GM23338 (cell line): ENCODE data around the gene TOR1B. TPM values are rescaled to one million over a fixed set of nuclear protein-coding genes. Genes with fewer than 3 reads are reported as not detected.

Experiments used
- ATAC-seq: fragments of 200-7000 bp; cut with Tn5 transposase; 3 replicates; pipeline ENCODE4 v1.9.1; 2020
- DNase-seq: peaks from one replicate; pipeline ENCODE4 v3.0.0-alpha.2; 2015; ENCODE audit warnings: low spot score
- H2AFZ ChIP-seq: fragments of 200-600 bp; sonication (generic); 2 replicates; pipeline ENCODE4 v1.8.0; 2016; ENCODE audit warnings: antibody characterized with exemption, mild to moderate bottlenecking, moderate library complexity
- H3F3A ChIP-seq: fragments of 200-600 bp; sonication (generic); replicated peaks from 2 replicates; pipeline ENCODE4 v1.8.0; 2017; ENCODE audit warnings: antibody characterized with exemption, mixed run types, low read depth
- H3K27ac ChIP-seq: fragments of 200-600 bp; sonication (generic); 2 replicates; pipeline ENCODE4 v1.6.1; 2016; ENCODE audit warnings: low read depth
- H3K27me3 ChIP-seq: fragments of 200-600 bp; sonication (generic); 2 replicates; pipeline ENCODE4 v1.8.0; 2016; ENCODE audit warnings: mild to moderate bottlenecking, mixed run types, moderate library complexity; ENCODE audit not compliant: insufficient read depth
- H3K36me3 ChIP-seq: fragments of 200-600 bp; sonication (generic); 2 replicates; pipeline ENCODE4 v1.8.0; 2016; ENCODE audit warnings: mild to moderate bottlenecking; ENCODE audit not compliant: insufficient read depth
- H3K4me1 ChIP-seq: fragments of 200-600 bp; sonication (generic); 2 replicates; pipeline ENCODE4 v1.8.0; 2016; ENCODE audit warnings: mild to moderate bottlenecking, moderate library complexity; ENCODE audit not compliant: insufficient read depth
- H3K4me2 ChIP-seq: fragments of 200-600 bp; sonication (generic); 2 replicates; pipeline ENCODE4 v1.7.1; 2017; ENCODE audit warnings: mixed run types
- H3K4me3 ChIP-seq: fragments of 200-600 bp; sonication (generic); 2 replicates; pipeline ENCODE4 v1.6.1; 2016; ENCODE audit warnings: mixed run types
- H3K79me2 ChIP-seq: fragments of 200-600 bp; sonication (generic); replicated peaks from 2 replicates; pipeline ENCODE4 v1.8.0; 2017; ENCODE audit warnings: mild to moderate bottlenecking; ENCODE audit not compliant: insufficient read depth
- H3K9me2 ChIP-seq: fragments of 200-600 bp; sonication (generic); 2 replicates; pipeline ENCODE4 v1.8.0; 2017; ENCODE audit not compliant: insufficient read depth
- H4K20me1 ChIP-seq: fragments of 200-600 bp; sonication (generic); replicated peaks from 2 replicates; pipeline ENCODE4 v1.8.0; 2017; ENCODE audit warnings: mild to moderate bottlenecking; ENCODE audit not compliant: insufficient read depth
- H3K27ac Mint-ChIP-seq: 2 replicates; pipeline ENCODE4 v1.8.0; 2020; ENCODE audit warnings: inconsistent platforms, mild to moderate bottlenecking, moderate library complexity, mixed read lengths
- H3K27me3 Mint-ChIP-seq: 3 replicates; pipeline ENCODE4 v1.8.0; 2022; ENCODE audit warnings: low read depth, mild to moderate bottlenecking, moderate library complexity, mixed read lengths, inconsistent platforms; ENCODE audit not compliant: insufficient read depth, poor library complexity
- H3K36me3 Mint-ChIP-seq: 3 replicates; pipeline ENCODE4 v1.8.0; 2021; ENCODE audit warnings: low read depth, mild to moderate bottlenecking, inconsistent platforms, moderate library complexity, mixed read lengths
- H3K4me1 Mint-ChIP-seq: 3 replicates; pipeline ENCODE4 v1.8.0; 2020; ENCODE audit warnings: mild to moderate bottlenecking, inconsistent platforms, mixed read lengths
- H3K4me3 Mint-ChIP-seq: 3 replicates; pipeline ENCODE4 v1.8.0; 2021; ENCODE audit warnings: moderate library complexity, mild to moderate bottlenecking, inconsistent platforms, mixed read lengths
- H3K9me3 Mint-ChIP-seq: 3 replicates; pipeline ENCODE4 v1.8.0; 2020; ENCODE audit warnings: moderate library complexity, mild to moderate bottlenecking, inconsistent platforms, mixed read lengths
- CREB1 ChIP-seq: fragments of 250-450 bp; sonication (Bioruptor Pico); IDR thresholded peaks from 2 replicates; pipeline ENCODE4 v1.5.0; 2020; ENCODE audit warnings: low read depth, mild to moderate bottlenecking, moderate library complexity
- EZH2 ChIP-seq: fragments of 200-600 bp; sonication (generic); IDR thresholded peaks from one replicate; pipeline ENCODE4 v1.8.0; 2017; ENCODE audit warnings: antibody characterized with exemption, mild to moderate bottlenecking, low read depth; ENCODE audit not compliant: unreplicated experiment
- EZH2phosphoT487 ChIP-seq: fragments of 200-600 bp; sonication (generic); IDR thresholded peaks from one replicate; pipeline ENCODE4 v1.8.1; 2018; ENCODE audit warnings: antibody characterized with exemption; ENCODE audit not compliant: unreplicated experiment
- JUNB ChIP-seq: IDR thresholded peaks from one replicate; pipeline ENCODE4 v1.6.1; 2016; ENCODE audit warnings: antibody characterized with exemption; ENCODE audit not compliant: unreplicated experiment
- NANOG ChIP-seq: IDR thresholded peaks from 2 replicates; pipeline ENCODE4 v1.6.1; 2016; ENCODE audit warnings: antibody characterized with exemption, borderline replicate concordance
- POLR2AphosphoS5 ChIP-seq: IDR thresholded peaks from 2 replicates; pipeline ENCODE4 v1.6.1; 2016; ENCODE audit warnings: antibody characterized with exemption, low read depth
- STAT1 ChIP-seq: IDR thresholded peaks from one replicate; pipeline ENCODE4 v1.6.1; 2016; ENCODE audit warnings: antibody characterized with exemption; ENCODE audit not compliant: unreplicated experiment
- polyA plus RNA-seq: library from polyadenylated mRNA; unstranded; fragments of >200 nt; fragmentation: Nextera tagmentation; extraction: Ambion mirVana; gene quantifications from 2 replicates; pipeline ENCODE4 v1.2.1, GENCODE V29; 2016
- total RNA-seq: library from RNA; depleted of rRNA; stranded (reverse); fragments of >200 nt; shearing (Covaris generic); gene quantifications from 2 replicates; pipeline ENCODE4 v1.2.3, GENCODE V29; 2014
- TF ChIP-seq, protein P1 (sequence below), 2 experiments: fragments of 200-600 bp in 1 of 2; sonication (generic) in 1 of 2; conservative IDR thresholded peaks; 2 replicates each; pipeline versions ENCODE4 v1.5.1 to v1.6.1; 2016 to 2017; ENCODE audit warnings: antibody characterized with exemption in 2 of 2, low read depth in 2 of 2, mild to moderate bottlenecking in 2 of 2, moderate library complexity in 1 of 2
- TF ChIP-seq, protein P2 (sequence below): fragments of 250-450 bp; sonication (Bioruptor Pico); IDR thresholded peaks from 2 replicates; pipeline ENCODE4 v1.5.0; 2020; ENCODE audit warnings: mild to moderate bottlenecking, moderate library complexity
- TF ChIP-seq, protein P3 (sequence below): IDR thresholded peaks from 2 replicates; pipeline ENCODE4 v1.6.1; 2016; ENCODE audit warnings: antibody characterized with exemption

The TOR1B gene
- total and polyA plus RNA-seq, 2 experiments from 2014 or later: 10.6 to 42.4 TPM

DNA sequence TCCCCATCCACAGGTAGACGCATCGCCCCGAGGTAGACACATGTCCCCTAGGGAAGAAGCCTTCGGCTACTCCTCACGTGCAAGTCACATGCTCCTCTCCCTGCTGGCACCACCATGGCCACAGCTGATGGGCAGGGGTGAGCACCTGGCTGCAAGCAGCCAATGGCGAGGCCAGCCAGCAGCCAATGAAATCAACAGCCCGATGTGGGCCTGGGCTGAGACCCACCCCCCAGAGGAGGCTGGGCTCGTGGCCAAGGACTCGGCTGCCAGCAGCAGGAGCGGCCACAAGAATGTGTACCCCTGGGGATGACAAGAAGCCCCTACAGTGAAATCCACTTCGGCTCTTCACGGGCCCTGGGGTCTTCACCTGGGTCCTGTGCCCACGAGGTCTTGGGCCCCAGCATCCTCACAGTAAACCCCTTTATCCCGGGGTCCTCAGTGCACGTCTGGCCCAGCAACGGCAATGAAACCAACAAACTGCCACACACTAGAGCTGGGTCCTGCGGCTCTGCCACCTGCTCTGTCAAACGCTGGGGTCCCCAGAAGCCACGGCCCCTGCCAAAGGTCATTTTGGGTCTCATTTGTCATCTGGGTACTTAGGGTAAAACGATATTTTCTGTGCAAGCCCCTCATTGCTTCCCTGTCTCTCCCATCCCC, 28.1 kb upstream of the TOR1B start:
- ATAC-seq: peak; percentile 78
- Mint-ChIP-seq H3K36me3 (no peaks in the 10 kb centered on the region), H3K4me3 (no peak overlapping the region), H3K27ac (no peak overlapping the region), H3K4me1 (peaks cover 6% of the 10 kb centered on the region), H3K27me3 (peaks cover 9% of the 10 kb centered on the region), H3K9me3 (no peaks in the 10 kb centered on the region; the same call in 2 of the 3 replicates)
- no peaks in the 10 kb centered on the region for H3K27me3 ChIP-seq
- no peaks in the 10 kb centered on the region for H3F3A ChIP-seq
- TF ChIP-seq JUNB: no peak
- no peak for TF ChIP-seq POLR2AphosphoS5
- TF ChIP-seq EZH2phosphoT487: no peak
- TF ChIP-seq, protein P1, sequence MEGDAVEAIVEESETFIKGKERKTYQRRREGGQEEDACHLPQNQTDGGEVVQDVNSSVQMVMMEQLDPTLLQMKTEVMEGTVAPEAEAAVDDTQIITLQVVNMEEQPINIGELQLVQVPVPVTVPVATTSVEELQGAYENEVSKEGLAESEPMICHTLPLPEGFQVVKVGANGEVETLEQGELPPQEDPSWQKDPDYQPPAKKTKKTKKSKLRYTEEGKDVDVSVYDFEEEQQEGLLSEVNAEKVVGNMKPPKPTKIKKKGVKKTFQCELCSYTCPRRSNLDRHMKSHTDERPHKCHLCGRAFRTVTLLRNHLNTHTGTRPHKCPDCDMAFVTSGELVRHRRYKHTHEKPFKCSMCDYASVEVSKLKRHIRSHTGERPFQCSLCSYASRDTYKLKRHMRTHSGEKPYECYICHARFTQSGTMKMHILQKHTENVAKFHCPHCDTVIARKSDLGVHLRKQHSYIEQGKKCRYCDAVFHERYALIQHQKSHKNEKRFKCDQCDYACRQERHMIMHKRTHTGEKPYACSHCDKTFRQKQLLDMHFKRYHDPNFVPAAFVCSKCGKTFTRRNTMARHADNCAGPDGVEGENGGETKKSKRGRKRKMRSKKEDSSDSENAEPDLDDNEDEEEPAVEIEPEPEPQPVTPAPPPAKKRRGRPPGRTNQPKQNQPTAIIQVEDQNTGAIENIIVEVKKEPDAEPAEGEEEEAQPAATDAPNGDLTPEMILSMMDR (conservative IDR thresholded peaks at IDR 0.05; ENCODE audit: low read depth in 2 of 2): no peak
- no peak for TF ChIP-seq STAT1
- no peak overlapping the region for H3K4me3 ChIP-seq
- no peak overlapping the region for H3K4me2 ChIP-seq
- peak overlapping the region; percentile 38; the same call in 1 of the 2 replicates for H2AFZ ChIP-seq
- no peaks in the 10 kb centered on the region for H3K9me2 ChIP-seq
- H3K4me1 ChIP-seq: peaks cover 2% of the 10 kb centered on the region; the same call in 1 of the 2 replicates
- H3K79me2 ChIP-seq: no peaks in the 10 kb centered on the region
- no peaks in the 10 kb centered on the region for H4K20me1 ChIP-seq
- no peaks in the 10 kb centered on the region for H3K36me3 ChIP-seq
- no peak overlapping the region for H3K27ac ChIP-seq
- no peak for DNase-seq

DNA sequence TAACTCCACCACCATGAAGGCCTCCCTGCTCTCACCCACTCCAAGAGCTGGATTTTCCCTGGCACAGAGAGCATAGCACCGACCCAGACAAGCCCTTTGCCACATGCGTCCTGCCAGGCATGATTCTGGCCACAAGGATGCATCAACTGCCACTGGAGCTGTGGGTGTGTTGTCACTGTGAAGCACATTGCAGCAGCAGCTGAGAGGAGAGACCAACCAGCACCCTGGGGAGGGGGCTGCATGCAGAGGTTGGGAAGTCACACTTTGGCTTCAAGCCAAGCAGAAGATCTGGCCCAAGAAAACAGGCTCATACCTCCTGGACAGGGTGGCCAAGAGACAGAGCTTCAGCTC, 27.6 kb upstream of the TOR1B start:
- H3K27ac ChIP-seq: no peak overlapping the region
- no peak for ATAC-seq
- Mint-ChIP-seq H3K4me1 (peaks cover 6% of the 10 kb centered on the region), H3K27ac (no peak overlapping the region), H3K4me3 (no peak overlapping the region), H3K9me3 (no peaks in the 10 kb centered on the region; the same call in 2 of the 3 replicates), H3K36me3 (no peaks in the 10 kb centered on the region), H3K27me3 (peaks cover 9% of the 10 kb centered on the region)
- DNase-seq: no peak
- H3K36me3 ChIP-seq: no peaks in the 10 kb centered on the region
- H3K27me3 ChIP-seq: no peaks in the 10 kb centered on the region
- no peak overlapping the region for H3K4me2 ChIP-seq
- H3F3A ChIP-seq: no peaks in the 10 kb centered on the region
- H3K79me2 ChIP-seq: no peaks in the 10 kb centered on the region
- H2AFZ ChIP-seq: no peak overlapping the region
- H3K4me1 ChIP-seq: peaks cover 2% of the 10 kb centered on the region; the same call in 1 of the 2 replicates
- H3K9me2 ChIP-seq: no peaks in the 10 kb centered on the region
- H4K20me1 ChIP-seq: no peaks in the 10 kb centered on the region
- no peak overlapping the region for H3K4me3 ChIP-seq
- no peak for TF ChIP-seq NANOG
- TF ChIP-seq, protein P2, sequence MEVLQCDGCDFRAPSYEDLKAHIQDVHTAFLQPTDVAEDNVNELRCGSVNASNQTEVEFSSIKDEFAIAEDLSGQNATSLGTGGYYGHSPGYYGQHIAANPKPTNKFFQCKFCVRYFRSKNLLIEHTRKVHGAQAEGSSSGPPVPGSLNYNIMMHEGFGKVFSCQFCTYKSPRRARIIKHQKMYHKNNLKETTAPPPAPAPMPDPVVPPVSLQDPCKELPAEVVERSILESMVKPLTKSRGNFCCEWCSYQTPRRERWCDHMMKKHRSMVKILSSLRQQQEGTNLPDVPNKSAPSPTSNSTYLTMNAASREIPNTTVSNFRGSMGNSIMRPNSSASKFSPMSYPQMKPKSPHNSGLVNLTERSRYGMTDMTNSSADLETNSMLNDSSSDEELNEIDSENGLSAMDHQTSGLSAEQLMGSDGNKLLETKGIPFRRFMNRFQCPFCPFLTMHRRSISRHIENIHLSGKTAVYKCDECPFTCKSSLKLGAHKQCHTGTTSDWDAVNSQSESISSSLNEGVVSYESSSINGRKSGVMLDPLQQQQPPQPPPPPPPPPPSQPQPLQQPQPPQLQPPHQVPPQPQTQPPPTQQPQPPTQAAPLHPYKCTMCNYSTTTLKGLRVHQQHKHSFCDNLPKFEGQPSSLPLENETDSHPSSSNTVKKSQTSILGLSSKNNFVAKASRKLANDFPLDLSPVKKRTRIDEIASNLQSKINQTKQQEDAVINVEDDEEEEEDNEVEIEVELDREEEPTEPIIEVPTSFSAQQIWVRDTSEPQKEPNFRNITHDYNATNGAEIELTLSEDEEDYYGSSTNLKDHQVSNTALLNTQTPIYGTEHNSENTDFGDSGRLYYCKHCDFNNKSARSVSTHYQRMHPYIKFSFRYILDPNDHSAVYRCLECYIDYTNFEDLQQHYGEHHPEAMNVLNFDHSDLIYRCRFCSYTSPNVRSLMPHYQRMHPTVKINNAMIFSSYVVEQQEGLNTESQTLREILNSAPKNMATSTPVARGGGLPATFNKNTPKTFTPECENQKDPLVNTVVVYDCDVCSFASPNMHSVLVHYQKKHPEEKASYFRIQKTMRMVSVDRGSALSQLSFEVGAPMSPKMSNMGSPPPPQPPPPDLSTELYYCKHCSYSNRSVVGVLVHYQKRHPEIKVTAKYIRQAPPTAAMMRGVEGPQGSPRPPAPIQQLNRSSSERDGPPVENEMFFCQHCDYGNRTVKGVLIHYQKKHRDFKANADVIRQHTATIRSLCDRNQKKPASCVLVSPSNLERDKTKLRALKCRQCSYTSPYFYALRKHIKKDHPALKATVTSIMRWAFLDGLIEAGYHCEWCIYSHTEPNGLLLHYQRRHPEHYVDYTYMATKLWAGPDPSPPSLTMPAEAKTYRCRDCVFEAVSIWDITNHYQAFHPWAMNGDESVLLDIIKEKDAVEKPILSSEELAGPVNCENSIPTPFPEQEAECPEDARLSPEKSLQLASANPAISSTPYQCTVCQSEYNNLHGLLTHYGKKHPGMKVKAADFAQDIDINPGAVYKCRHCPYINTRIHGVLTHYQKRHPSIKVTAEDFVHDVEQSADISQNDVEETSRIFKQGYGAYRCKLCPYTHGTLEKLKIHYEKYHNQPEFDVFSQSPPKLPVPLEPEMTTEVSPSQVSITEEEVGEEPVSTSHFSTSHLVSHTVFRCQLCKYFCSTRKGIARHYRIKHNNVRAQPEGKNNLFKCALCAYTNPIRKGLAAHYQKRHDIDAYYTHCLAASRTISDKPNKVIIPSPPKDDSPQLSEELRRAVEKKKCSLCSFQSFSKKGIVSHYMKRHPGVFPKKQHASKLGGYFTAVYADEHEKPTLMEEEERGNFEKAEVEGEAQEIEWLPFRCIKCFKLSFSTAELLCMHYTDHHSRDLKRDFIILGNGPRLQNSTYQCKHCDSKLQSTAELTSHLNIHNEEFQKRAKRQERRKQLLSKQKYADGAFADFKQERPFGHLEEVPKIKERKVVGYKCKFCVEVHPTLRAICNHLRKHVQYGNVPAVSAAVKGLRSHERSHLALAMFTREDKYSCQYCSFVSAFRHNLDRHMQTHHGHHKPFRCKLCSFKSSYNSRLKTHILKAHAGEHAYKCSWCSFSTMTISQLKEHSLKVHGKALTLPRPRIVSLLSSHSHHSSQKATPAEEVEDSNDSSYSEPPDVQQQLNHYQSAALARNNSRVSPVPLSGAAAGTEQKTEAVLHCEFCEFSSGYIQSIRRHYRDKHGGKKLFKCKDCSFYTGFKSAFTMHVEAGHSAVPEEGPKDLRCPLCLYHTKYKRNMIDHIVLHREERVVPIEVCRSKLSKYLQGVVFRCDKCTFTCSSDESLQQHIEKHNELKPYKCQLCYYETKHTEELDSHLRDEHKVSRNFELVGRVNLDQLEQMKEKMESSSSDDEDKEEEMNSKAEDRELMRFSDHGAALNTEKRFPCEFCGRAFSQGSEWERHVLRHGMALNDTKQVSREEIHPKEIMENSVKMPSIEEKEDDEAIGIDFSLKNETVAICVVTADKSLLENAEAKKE (CRISPR knock-in tag): no peak
- TF ChIP-seq STAT1: no peak
- no peak for TF ChIP-seq EZH2
- TF ChIP-seq, protein P3, sequence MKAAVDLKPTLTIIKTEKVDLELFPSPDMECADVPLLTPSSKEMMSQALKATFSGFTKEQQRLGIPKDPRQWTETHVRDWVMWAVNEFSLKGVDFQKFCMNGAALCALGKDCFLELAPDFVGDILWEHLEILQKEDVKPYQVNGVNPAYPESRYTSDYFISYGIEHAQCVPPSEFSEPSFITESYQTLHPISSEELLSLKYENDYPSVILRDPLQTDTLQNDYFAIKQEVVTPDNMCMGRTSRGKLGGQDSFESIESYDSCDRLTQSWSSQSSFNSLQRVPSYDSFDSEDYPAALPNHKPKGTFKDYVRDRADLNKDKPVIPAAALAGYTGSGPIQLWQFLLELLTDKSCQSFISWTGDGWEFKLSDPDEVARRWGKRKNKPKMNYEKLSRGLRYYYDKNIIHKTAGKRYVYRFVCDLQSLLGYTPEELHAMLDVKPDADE: no peak
- TF ChIP-seq CREB1 (CRISPR knock-in tag): no peak
- TF ChIP-seq, protein P1 (conservative IDR thresholded peaks at IDR 0.05; ENCODE audit: low read depth in 2 of 2): no peak
